CD8-positive, alpha-beta memory T cell (primary cell): ENCODE data around the gene ZGLP1. TPM values are rescaled to one million over a fixed set of nuclear protein-coding genes. Genes with fewer than 3 reads are reported as not detected.
"Not testable (repeated sequence)": the region's sequence is repeated elsewhere in the genome, so short reads cannot be mapped to it uniquely, and the experiment has no call there.

ENCODE experiments used
- CTCF ChIA-PET: fragments of 350-600 bp; sonication (Branson Sonifier 250); formaldehyde crosslinking; loops from one replicate; lab custom pipeline; 2021; ENCODE audit warnings: antibody characterized with exemption; lab: Charles Lee
- POLR2A ChIA-PET: fragments of 350-600 bp; sonication (Branson Sonifier 250); formaldehyde crosslinking; loops from one replicate; lab custom pipeline; 2021; ENCODE audit warnings: antibody characterized with exemption; lab: Charles Lee
- DNase-seq, 5 donors: peaks; one replicate each; pipeline versions ENCODE4 v3.0.0 to v3.0.0-alpha.2; 2020 to 2022; ENCODE audit warnings: mixed read lengths in 1 of 5
- H3K27ac ChIP-seq: one replicate; pipeline ENCODE4 v1.7.0; 2013; ENCODE audit warnings: low read depth, mild to moderate bottlenecking, low read length, moderate library complexity
- H3K27me3 ChIP-seq: 2 replicates; pipeline ENCODE4 v1.7.0; 2013; ENCODE audit warnings: low read length, mild to moderate bottlenecking; ENCODE audit not compliant: insufficient read depth, poor library complexity, severe bottlenecking
- H3K36me3 ChIP-seq: 2 replicates; pipeline ENCODE4 v1.7.0; 2013; ENCODE audit warnings: mild to moderate bottlenecking, low read length, moderate library complexity; ENCODE audit not compliant: insufficient read depth
- H3K4me1 ChIP-seq: 2 replicates; pipeline ENCODE4 v1.7.0; 2013; ENCODE audit warnings: mild to moderate bottlenecking, low read length, moderate library complexity; ENCODE audit not compliant: insufficient read depth
- H3K4me3 ChIP-seq: 2 replicates; pipeline ENCODE4 v1.7.0; 2013; ENCODE audit warnings: mild to moderate bottlenecking, low read length
- H3K9me3 ChIP-seq: 2 replicates; pipeline ENCODE4 v1.7.0; 2013; ENCODE audit warnings: mild to moderate bottlenecking, low read length
- H3K27ac Mint-ChIP-seq, 8 donors: one replicate each; pipeline ENCODE4 v1.8.0; 2020 to 2021; ENCODE audit warnings: mixed read lengths in 8 of 8, mild to moderate bottlenecking in 6 of 8, inconsistent platforms in 3 of 8, moderate library complexity in 3 of 8
- H3K27me3 Mint-ChIP-seq, 2 donors: one replicate each; pipeline ENCODE4 v1.8.0; 2020 to 2021; ENCODE audit warnings: mixed read lengths in 2 of 2, mild to moderate bottlenecking in 1 of 2, moderate library complexity in 1 of 2
- H3K36me3 Mint-ChIP-seq, 3 donors: one replicate each; pipeline ENCODE4 v1.8.0; 2020 to 2021; ENCODE audit warnings: mixed read lengths in 3 of 3, inconsistent platforms in 1 of 3, mild to moderate bottlenecking in 1 of 3
- H3K4me1 Mint-ChIP-seq, 3 donors: one replicate each; pipeline ENCODE4 v1.8.0; 2020 to 2021; ENCODE audit warnings: mixed read lengths in 3 of 3, inconsistent platforms in 1 of 3, mild to moderate bottlenecking in 1 of 3
- H3K4me3 Mint-ChIP-seq, 7 donors: one replicate each; pipeline ENCODE4 v1.8.0; 2020 to 2021; ENCODE audit warnings: mixed read lengths in 7 of 7, mild to moderate bottlenecking in 6 of 7, moderate library complexity in 4 of 7, inconsistent platforms in 2 of 7
- H3K9me3 Mint-ChIP-seq, 5 donors: one replicate each; pipeline ENCODE4 v1.8.0; 2020 to 2022; ENCODE audit warnings: mixed read lengths in 5 of 5, mild to moderate bottlenecking in 3 of 5, moderate library complexity in 2 of 5, inconsistent platforms in 1 of 5
- polyA plus RNA-seq: library from polyadenylated mRNA; unstranded; fragments of 300-500 nt; fragmentation: Illumina TruSeq; gene quantifications from one replicate; pipeline ENCODE4 v1.2.3, GENCODE V29; 2021
- total RNA-seq, 2 experiments: library from RNA; stranded (reverse); gene quantifications; one replicate each; pipeline ENCODE4 v1.2.3, GENCODE V29; 2021

ZGLP1 gene
- total and polyA plus RNA-seq, 3 experiments from 2014 or later: 0.56 to 7.3 (median 5.6) TPM

DNA sequence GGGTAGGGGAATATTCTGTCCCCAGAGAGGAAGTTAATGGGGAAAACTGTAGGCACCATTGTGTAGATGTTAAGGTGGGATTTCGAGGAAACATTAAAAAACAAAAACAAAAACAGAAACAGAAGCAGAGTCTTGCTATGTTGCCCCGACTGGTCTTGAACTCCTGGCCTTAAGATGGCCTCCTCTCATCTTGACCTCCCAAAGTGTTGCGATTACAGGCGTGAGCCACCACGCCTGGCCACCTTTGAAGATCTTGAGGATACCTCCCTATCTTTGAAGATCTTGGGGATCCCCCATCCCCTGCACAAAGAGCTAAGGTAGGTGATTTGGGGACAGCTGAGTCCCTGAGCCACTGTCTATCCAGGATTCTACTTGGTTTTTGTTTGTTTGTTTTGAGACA is 30.4 kb upstream of the ZGLP1 start:
- Histone ChIP-seq H3K4me3 (peak overlapping the region; percentile 82), H3K9me3 (no peaks in the 10 kb centered on the region), H3K4me1 (peaks cover 25% of the 10 kb centered on the region), H3K27me3 (no peaks in the 10 kb centered on the region), H3K36me3 (no peaks in the 10 kb centered on the region), H3K27ac (peak overlapping the region; percentile 53)
- Mint-ChIP-seq H3K4me3 (peak overlapping the region; percentile 90 to 98 (median 97)), H3K27me3 (no peaks in the 10 kb centered on the region), H3K9me3 (no peaks in the 10 kb centered on the region), H3K36me3 (peaks cover 0 to 20% (median 0%) of the 10 kb centered on the region in 3 donors), H3K4me1 (peaks cover 21 to 33% (median 24%) of the 10 kb centered on the region in 3 donors), H3K27ac (peak overlapping the region; percentile 71 to 99 (median 95))
- no peak for DNase-seq
- POLR2A ChIA-PET: no interaction called here
- CTCF ChIA-PET: interaction anchor here (0.6 to 0.8 kb wide), 2 partner anchors 53 to 127 kb away, joined by 3 read pairs; no protein-coding TSS in a partner anchor

DNA sequence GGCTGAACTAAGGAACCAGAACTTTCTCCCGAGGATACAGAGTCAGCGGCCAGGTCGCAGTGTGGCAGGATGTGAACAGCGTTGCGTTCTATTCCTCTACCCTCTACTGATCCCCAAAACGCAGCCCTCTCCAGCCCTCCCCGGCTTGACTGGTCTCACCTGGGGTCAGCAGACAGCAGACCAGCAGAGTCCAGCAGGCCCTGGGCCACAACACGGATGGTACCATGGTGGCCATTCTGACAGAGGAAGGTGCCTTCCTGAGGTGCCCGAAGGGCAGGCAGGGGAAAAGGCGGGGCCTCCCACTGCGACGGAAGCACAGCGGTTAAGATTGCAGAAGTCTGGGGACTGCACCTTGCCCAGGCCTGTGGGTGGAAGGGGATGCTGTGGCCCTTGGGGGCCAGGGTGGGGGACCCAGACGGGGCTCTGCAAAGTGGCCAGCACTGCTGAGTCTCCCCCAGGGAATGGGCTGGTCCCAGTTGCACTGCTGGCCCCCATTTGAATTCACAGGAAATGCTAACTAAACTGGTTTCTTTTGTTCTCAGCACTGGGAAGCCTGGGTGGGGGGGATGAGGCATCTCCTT is 29.9 kb upstream of the ZGLP1 start, which contains the start of gene ICAM3:
ICAM3 (minus strand) TSS at position 245 of the 581 bp plus-strand sequence; CDS start at position 235, 10 bp downstream.
- H3K9me3 Mint-ChIP-seq: no peaks in the 10 kb centered on the region
- Histone ChIP-seq H3K36me3 (peaks cover 2% of the 10 kb centered on the region), H3K27me3 (no peaks in the 10 kb centered on the region), H3K4me1 (peaks cover 27% of the 10 kb centered on the region), H3K27ac (peak within 1 kb of the TSS; percentile 53), H3K4me3 (peak within 1 kb of the TSS; percentile 82), H3K9me3 (no peaks in the 10 kb centered on the region)
- H3K36me3 Mint-ChIP-seq: peaks cover 0 to 23% (median 0%) of the 10 kb centered on the region in 3 donors
- ChIA-PET CTCF (interaction anchor here (0.6 kb wide), 1 partner anchor 126 kb away, joined by 3 read pairs; no protein-coding TSS in a partner anchor), POLR2A (no interaction called here)
- H3K4me1 Mint-ChIP-seq: peaks cover 21 to 35% (median 24%) of the 10 kb centered on the region in 3 donors
- H3K4me3 Mint-ChIP-seq: peak within 1 kb of the TSS; percentile 90 to 98 (median 97)
- H3K27ac Mint-ChIP-seq: peak within 1 kb of the TSS; percentile 71 to 99 (median 95)
- DNase-seq: peak; percentile 35 to 69 (median 48)
- no peaks in the 10 kb centered on the region for H3K27me3 Mint-ChIP-seq

DNA sequence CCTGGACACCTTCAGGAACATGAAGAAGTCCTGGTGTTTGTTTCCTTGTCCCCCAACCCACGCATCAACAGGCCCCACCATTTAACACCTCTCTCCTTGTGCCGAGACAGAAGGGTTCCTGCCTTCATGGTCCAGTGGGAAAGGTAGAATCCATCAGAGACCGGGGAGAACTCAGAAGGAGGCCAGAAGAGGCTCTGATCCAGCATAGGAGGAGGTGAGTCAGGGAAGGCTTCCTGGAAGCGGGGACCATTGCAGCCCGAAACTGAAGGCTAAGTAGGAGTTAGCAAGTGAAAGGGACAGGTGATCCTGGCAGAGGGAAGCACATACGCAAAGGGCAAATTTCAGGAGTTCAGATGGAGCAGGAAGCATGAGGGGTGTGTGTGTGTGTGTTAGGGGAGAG is 29.3 kb upstream of the ZGLP1 start:
- POLR2A ChIA-PET: no interaction called here
- CTCF ChIA-PET: interaction anchor here (1.4 to 1.9 kb wide), 2 partner anchors 52 to 80 kb away, joined by 4 to 5 read pairs; no protein-coding TSS in a partner anchor
- H3K27ac ChIP-seq: peak overlapping the region; percentile 53
- H3K4me3 ChIP-seq: peak overlapping the region; percentile 82
- DNase-seq: no peak
- H3K27ac Mint-ChIP-seq: peak overlapping the region; percentile 71 to 99 (median 95)
- H3K36me3 Mint-ChIP-seq: peaks cover 0 to 26% (median 0%) of the 10 kb centered on the region in 3 donors
- no peaks in the 10 kb centered on the region for H3K27me3 Mint-ChIP-seq
- no peaks in the 10 kb centered on the region for H3K9me3 ChIP-seq
- no peaks in the 10 kb centered on the region for H3K27me3 ChIP-seq
- H3K4me1 ChIP-seq: peaks cover 32% of the 10 kb centered on the region
- no peaks in the 10 kb centered on the region for H3K9me3 Mint-ChIP-seq
- peak overlapping the region; percentile 90 to 98 (median 97) for H3K4me3 Mint-ChIP-seq
- H3K36me3 ChIP-seq: peaks cover 6% of the 10 kb centered on the region
- H3K4me1 Mint-ChIP-seq: peaks cover 24 to 40% (median 24%) of the 10 kb centered on the region in 3 donors

DNA sequence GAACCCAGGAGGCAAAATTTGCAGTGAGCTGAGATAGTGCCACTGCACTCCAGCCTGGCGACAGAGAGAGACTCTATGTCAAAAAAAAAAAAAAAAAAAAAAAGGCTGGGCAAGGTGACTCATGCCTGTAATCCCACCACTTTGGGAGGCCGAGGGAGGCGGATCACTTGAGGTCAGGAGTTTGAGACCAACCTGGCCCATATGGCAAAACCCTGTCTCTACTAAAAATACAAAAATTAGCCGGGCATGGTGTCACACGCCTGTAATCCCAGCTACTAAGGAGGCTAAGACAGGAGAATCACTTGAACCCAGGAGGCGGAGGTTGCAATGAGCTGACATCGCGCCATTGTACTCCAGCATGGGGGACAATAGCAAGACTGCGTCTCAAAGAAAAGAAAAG is 27.1 kb upstream of the ZGLP1 start:
- ChIA-PET POLR2A (interaction anchor here (0.5 to 0.8 kb wide), 2 partner anchors 65 to 382 kb away, joined by 3 to 4 read pairs; partner anchors contain the start of gene ICAM1), CTCF (interaction anchor here (0.8 kb wide), 1 partner anchor 78 kb away, joined by 3 read pairs; no protein-coding TSS in a partner anchor)
- Mint-ChIP-seq H3K4me1 (peaks cover 37 to 62% (median 42%) of the 10 kb centered on the region in 3 donors), H3K27ac (peak overlapping the region in 1 of 8 donors; percentile 58), H3K4me3 (peak overlapping the region in 4 of 7 donors; percentile 12 to 50 (median 36)), H3K36me3 (peaks cover 0 to 39% (median 1%) of the 10 kb centered on the region in 3 donors)
- H3K9me3 ChIP-seq, H3K27ac ChIP-seq, DNase-seq, H3K9me3 Mint-ChIP-seq, H3K4me3 ChIP-seq, H3K36me3 ChIP-seq, H3K27me3 ChIP-seq, H3K27me3 Mint-ChIP-seq: not testable (repeated sequence)
- peaks cover 48% of the 10 kb centered on the region for H3K4me1 ChIP-seq

DNA sequence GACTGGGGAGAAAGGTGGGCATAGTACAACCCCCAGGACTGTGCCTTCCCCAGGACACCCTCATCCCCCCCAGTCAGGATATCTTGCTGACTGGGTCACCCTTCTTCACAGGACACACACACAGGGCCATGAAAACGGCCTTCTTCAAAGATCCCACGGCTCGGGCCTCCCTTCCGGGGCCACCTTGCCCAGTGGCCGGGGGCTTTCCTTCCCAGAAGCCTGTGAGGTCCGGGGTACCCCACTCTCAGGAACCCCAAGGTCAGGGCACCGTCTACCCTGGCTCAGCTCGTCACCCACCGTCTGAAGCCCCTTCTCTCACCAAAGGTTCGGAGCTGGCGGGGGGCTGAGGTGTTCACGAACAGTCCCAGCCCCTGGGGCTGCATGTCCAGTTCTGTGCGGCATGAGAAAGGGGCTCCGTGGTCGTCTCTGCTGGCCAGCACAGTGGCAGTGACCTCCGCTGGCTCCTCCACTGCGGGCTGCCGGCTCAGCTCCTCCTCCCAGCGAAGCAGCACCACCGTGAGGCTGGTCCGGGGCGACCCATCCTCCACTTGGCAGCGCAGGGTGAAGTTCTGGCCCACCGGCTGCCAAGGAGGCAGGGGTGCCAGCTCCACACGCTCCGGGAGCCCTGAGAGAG is 25.9 kb upstream of the ZGLP1 start:
- Mint-ChIP-seq H3K36me3 (peaks cover 0 to 41% (median 1%) of the 10 kb centered on the region in 3 donors), H3K27me3 (no peaks in the 10 kb centered on the region), H3K9me3 (no peaks in the 10 kb centered on the region), H3K27ac (no peak overlapping the region), H3K4me1 (peaks cover 35 to 62% (median 46%) of the 10 kb centered on the region in 3 donors), H3K4me3 (peak overlapping the region in 2 of 7 donors; percentile 24 to 87)
- H3K4me1 ChIP-seq: peaks cover 45% of the 10 kb centered on the region
- no peak for DNase-seq
- POLR2A ChIA-PET: no interaction called here
- H3K4me3 ChIP-seq: no peak overlapping the region
- CTCF ChIA-PET: interaction anchor here (0.7 kb wide), 1 partner anchor 65 kb away, joined by 3 read pairs; the partner anchor contains the start of gene ICAM1
- H3K27ac ChIP-seq: no peak overlapping the region
- H3K27me3 ChIP-seq: no peaks in the 10 kb centered on the region
- H3K9me3 ChIP-seq: no peaks in the 10 kb centered on the region
- H3K36me3 ChIP-seq: peaks cover 7% of the 10 kb centered on the region

DNA sequence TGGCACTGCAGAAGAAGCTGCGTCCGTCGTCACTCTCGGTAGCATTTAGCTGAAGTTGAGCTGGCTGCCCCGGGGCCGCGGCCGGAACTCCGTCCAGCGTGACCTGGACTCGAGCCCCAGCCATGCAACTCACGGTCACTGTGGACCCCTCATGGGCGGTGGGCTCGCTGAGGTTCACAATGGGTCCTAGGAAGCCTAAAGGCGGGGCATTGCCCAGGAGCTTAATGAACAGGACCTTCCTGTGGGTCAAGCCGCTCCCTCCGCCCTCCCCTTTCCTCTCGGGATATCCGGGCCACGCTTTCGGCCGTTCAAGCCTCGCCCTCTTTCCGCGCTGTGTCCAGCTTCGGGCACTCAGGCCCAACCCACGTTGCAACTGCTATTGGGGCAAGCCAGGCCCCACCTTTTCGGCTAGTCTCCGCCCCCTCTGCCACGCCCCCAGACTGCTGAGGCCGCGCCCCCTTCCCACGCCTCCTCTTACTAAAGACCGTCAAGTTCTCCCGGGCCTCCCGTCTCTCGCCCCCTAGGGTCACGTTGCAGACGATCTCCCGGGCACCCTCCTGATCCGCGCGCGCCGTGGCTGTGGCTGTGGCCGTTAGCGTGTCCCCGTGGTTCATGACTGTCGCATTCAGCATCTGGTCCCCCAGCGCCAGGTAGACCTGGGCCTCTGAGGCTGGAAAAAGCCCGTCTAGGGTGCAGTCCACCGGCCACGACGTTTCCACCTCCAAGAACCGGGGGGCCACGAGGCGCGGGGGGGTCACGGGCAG is 25.2 kb upstream of the ZGLP1 start:
- peak overlapping the region in 5 of 7 donors; percentile 15 to 96 (median 87) for H3K4me3 Mint-ChIP-seq
- peaks cover 33 to 63% (median 42%) of the 10 kb centered on the region in 3 donors for H3K4me1 Mint-ChIP-seq
- H3K4me3 ChIP-seq: no peak overlapping the region
- H3K9me3 Mint-ChIP-seq: no peaks in the 10 kb centered on the region
- no peaks in the 10 kb centered on the region for H3K27me3 Mint-ChIP-seq
- peaks cover 0 to 48% (median 1%) of the 10 kb centered on the region in 3 donors for H3K36me3 Mint-ChIP-seq
- H3K9me3 ChIP-seq: no peaks in the 10 kb centered on the region
- H3K36me3 ChIP-seq: peaks cover 14% of the 10 kb centered on the region
- no peaks in the 10 kb centered on the region for H3K27me3 ChIP-seq
- DNase-seq: peak in 2 of 5 donors; percentile 18 to 23
- H3K4me1 ChIP-seq: peaks cover 38% of the 10 kb centered on the region
- peak overlapping the region in 3 of 8 donors; percentile 55 to 96 (median 65) for H3K27ac Mint-ChIP-seq
- peak overlapping the region; percentile 84 for H3K27ac ChIP-seq
- ChIA-PET CTCF (interaction anchor here (0.7 to 1.9 kb wide), 3 partner anchors 54 to 68 kb away, joined by 3 to 7 read pairs (median 3); partner anchors contain the start of gene ICAM1), POLR2A (no interaction called here)
